ENCODE measurements around the gene GSAP. TPM values are rescaled to one million over a fixed set of nuclear protein-coding genes. Genes with fewer than 3 reads are reported as not detected.

Gene GSAP
- total and polyA plus RNA-seq, 2 of the 4 experiments (the other 2 are of a cell fraction) = 1.6 to 1.8 TPM

DNA sequence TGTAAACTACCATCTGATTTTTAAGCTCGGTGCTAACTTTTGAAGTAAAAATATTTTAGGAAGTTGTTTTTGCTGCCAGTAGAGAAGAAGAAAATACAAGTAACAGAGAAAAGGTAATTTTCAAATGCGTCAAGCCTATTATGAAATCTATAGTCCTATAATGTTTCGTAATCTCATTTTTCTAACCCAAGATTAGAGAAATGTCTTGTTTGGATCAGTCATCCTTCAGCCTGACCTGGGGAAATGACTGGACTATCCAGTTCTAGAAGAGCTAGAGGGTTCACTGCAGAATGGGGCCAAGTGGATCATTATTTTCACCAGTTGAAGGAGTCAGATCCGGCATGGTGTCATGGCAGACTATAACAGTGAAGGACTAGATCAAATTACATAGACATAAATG, 153.8 kb downstream of the GSAP start:
- no peak overlapping the region for H4K5ac ChIP-seq (ENCODE audit: low read depth, low read length)
- no peaks in the 10 kb centered on the region for H4K20me1 ChIP-seq (ENCODE audit: insufficient read depth, low read length)
- no peak for TF ChIP-seq NFE2L2 (IDR thresholded peaks at IDR 0.05; ENCODE audit: low read depth, low read length)
- TF ChIP-seq CEBPB (IDR thresholded peaks at IDR 0.05; ENCODE audit: low read depth, low read length) = peak; percentile 38; the same call in 1 of the 2 replicates
- H2AFZ ChIP-seq (replicated peaks; ENCODE audit: low read length, poor library complexity) = no peak overlapping the region
- no CpG with 5 or more reads among the region's 4 CpGs for WGBS, 2 experiments (ENCODE audit: extremely low coverage in 2 of 2, insufficient read length in 1 of 2)
- H3K27ac ChIP-seq (ENCODE audit: insufficient read depth, low read length) = no peak overlapping the region
- peaks cover 16% of the 10 kb centered on the region for H3K4me1 ChIP-seq (ENCODE audit: control insufficient read depth, insufficient read depth, low read length)
- CTCF ChIA-PET = interaction anchor here (0.6 kb wide), 1 partner anchor 1110 kb away, joined by 4 read pairs; no protein-coding TSS in a partner anchor
- no peak overlapping the region for H2AK5ac ChIP-seq (ENCODE audit: low read depth, low read length)
- POLR2A ChIA-PET (ENCODE audit: unreplicated experiment) = no interaction called here
- peaks cover 1% of the 10 kb centered on the region; the same call in 1 of the 2 replicates for H3K36me3 ChIP-seq (ENCODE audit: control insufficient read depth, insufficient read depth, low read length)
- H2BK15ac ChIP-seq (ENCODE audit: low read depth, low read length) = no peak overlapping the region
- H3K18ac ChIP-seq (ENCODE audit: low read depth, low read length) = no peak overlapping the region
- intact Hi-C loops (cut with micrococcal nuclease) (no loop called here), dilution Hi-C loops (cut with HindIII; ENCODE audit: low sequenced_read_pairs, unreplicated experiment) (no loop called here), in situ Hi-C loops (cut with MboI; ENCODE audit: low sequenced_read_pairs) (no loop called here)
- no peak overlapping the region for H4K8ac ChIP-seq (ENCODE audit: low read depth in 2 of 2, low read length in 2 of 2)
- no peak overlapping the region for H3K4ac ChIP-seq (ENCODE audit: low read depth, low read length)
- no peak overlapping the region for H2BK20ac ChIP-seq (ENCODE audit: low read depth, low read length)
- ATAC-seq (ENCODE audit: low read depth) (no peak), DNase-seq (no peak)
- no peak overlapping the region for H3K23ac ChIP-seq (ENCODE audit: low read depth, low read length)
- H2BK120ac ChIP-seq (ENCODE audit: low read depth, low read length) = no peak overlapping the region
- H3K27me3 ChIP-seq (ENCODE audit: control insufficient read depth, insufficient read depth, low read length) = no peaks in the 10 kb centered on the region
- H3K14ac ChIP-seq (replicated peaks; ENCODE audit: low read depth, low read length) = no peak overlapping the region
- peaks cover 4% of the 10 kb centered on the region; the same call in 1 of the 2 replicates for H3K9me1 ChIP-seq (ENCODE audit: insufficient read depth, low read length)
- no peak overlapping the region for H3K4me2 ChIP-seq (ENCODE audit: low read depth, low read length)
- no peaks in the 10 kb centered on the region for H3K9me3 ChIP-seq (ENCODE audit: control insufficient read depth, insufficient read depth, low read length)
- no peaks in the 10 kb centered on the region for H3K79me1 ChIP-seq (ENCODE audit: low read depth in 1 of 2, low read length in 2 of 2)
- no peak overlapping the region for H2AK9ac ChIP-seq (replicated peaks; ENCODE audit: low read depth, low read length, poor library complexity)
- BruUV-seq (replicated peaks) = no TSS peak
- no peak overlapping the region for H3K56ac ChIP-seq (ENCODE audit: extremely low read depth, insufficient read depth, low read length)
- H3K4me3 ChIP-seq (ENCODE audit: insufficient read depth, low read depth, low read length) = no peak overlapping the region
- H3K9ac ChIP-seq (ENCODE audit: low read depth, low read length) = no peak overlapping the region
- H2BK5ac ChIP-seq (ENCODE audit: low read depth, low read length, poor library complexity, severe bottlenecking) = no peak overlapping the region
- H4K91ac ChIP-seq (ENCODE audit: insufficient read depth, low read depth, low read length) = no peak overlapping the region

Other genes starting within 250 kb of the GSAP start
- 0.56 and 1.3 TPM in 2 replicates for gene FGL2, start 216.5 kb downstream of the GSAP start, total RNA-seq (2012; rRNA removed)
- gene FGL2, start 216.5 kb downstream of the GSAP start, polyA plus RNA-seq (2012; rRNA removed) = 0.32 and 0.47 TPM in 2 replicates
- gene PTPN12, start 120.9 kb upstream of the GSAP start, total RNA-seq (2012; rRNA removed) = 24.7 and 32.2 TPM in 2 replicates
- 28.7 and 31.0 TPM in 2 replicates for gene PTPN12, start 120.9 kb upstream of the GSAP start, polyA plus RNA-seq (2012; rRNA removed)

Measured in IMR-90 (cell line).